Dendritic cell treated with granulocyte-macrophage colony-stimulating factor and Interleukin-4, amounts not matched to agents 40 ng/mL and 50 ng/mL, for 4 days (primary cell): Measurements from ENCODE around the gene SF3B3.
"Not testable (repeated sequence)": the region's sequence is repeated elsewhere in the genome, so short reads cannot be mapped to it uniquely, and the experiment has no call there.

Source experiments
- H3K27ac Mint-ChIP-seq: one replicate; pipeline ENCODE4 v1.8.0; 2022; ENCODE audit warnings: mild to moderate bottlenecking, mixed read lengths
- H3K27me3 Mint-ChIP-seq: one replicate; pipeline ENCODE4 v1.8.0; 2022; ENCODE audit warnings: mild to moderate bottlenecking, mixed read lengths
- H3K36me3 Mint-ChIP-seq: one replicate; pipeline ENCODE4 v1.8.0; 2022; ENCODE audit warnings: low read depth, mixed read lengths
- H3K4me1 Mint-ChIP-seq: one replicate; pipeline ENCODE4 v1.8.0; 2022; ENCODE audit warnings: low read depth, mixed read lengths
- H3K4me3 Mint-ChIP-seq: one replicate; pipeline ENCODE4 v1.8.0; 2022; ENCODE audit warnings: mild to moderate bottlenecking, moderate library complexity, mixed read lengths
- H3K9me3 Mint-ChIP-seq: one replicate; pipeline ENCODE4 v1.8.0; 2022; ENCODE audit warnings: mixed read lengths
- intact Hi-C: fragments of 100-400 bp; cut with micrococcal nuclease; formaldehyde crosslinking; loops from one replicate; pipeline ENCODE4 v1.15.0; 2022

The SF3B3 gene

DNA sequence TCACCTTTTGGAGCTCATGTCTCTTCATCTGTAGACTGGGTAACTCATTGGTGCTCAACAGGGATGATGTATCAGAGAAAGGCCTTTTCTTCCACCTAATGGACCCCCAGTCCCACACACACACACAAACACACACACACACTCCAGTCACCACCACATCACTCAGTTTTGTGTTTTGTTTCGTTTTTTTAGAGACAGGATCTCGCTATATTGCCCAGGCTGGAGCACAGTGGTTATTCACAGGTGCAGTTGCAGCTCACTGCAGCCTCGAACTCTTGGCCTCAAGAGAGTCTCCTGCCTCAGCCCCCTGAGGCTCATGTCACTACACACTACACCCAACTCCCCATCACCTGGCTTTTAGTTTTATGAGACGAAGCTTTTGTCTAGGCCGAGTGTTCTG lies 55.6 kb downstream of the SF3B3 start:
- Mint-ChIP-seq H3K36me3 (peaks cover 5% of the 10 kb centered on the region), H3K4me3 (no peak overlapping the region), H3K9me3 (no peaks in the 10 kb centered on the region), H3K27me3 (no peaks in the 10 kb centered on the region), H3K27ac (no peak overlapping the region), H3K4me1 (peaks cover 13% of the 10 kb centered on the region)
- intact Hi-C loops = no loop called here

DNA sequence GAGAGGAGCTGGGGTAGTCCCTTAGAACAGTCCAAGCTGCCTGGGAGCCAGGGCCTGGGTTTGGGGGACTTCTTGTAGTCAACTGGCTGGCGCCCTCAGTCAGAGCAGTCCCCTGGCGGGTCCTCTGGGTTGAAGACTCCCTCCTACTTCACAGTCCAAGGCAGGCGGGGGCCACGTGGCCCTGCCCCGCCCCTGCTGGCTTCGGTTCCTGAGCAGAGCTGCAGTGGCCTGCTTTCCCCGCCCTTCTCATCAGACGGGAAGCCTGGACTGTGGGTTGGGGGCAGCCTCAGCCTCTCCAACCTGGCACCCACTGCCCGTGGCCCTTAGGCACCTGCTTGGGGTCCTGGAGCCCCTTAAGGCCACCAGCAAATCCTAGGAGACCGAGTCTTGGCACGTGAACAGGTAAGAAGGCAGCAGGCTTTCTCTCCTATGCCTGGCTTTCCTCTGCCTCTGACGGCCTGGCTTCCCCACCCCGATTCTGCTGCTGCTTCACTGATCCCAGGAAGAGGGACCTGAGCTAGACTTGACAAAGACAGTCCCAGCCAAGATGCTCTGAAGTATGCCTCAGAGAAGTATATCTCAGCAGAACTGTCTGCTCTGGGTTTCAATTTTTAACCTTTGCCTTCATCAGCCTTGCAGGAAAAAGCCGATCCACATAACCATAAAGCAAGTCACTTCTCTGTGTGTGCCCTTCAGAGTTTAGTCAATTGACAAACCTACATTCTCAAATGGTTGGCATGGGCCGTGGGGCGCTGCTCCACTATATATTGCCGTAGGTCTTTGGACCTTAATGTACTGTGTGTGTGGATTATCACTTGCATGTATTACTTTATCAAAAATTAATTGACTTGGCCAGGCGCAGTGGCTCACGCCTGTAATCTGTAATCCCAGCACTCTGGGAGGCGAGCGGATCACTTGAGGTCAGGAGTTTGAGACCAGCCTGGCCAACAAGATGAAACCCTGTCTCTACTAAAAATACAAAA lies 56.3 kb downstream of the SF3B3 start:
- Mint-ChIP-seq H3K4me1 (peaks cover 13% of the 10 kb centered on the region), H3K27me3 (no peaks in the 10 kb centered on the region), H3K27ac (no peak overlapping the region), H3K9me3 (no peaks in the 10 kb centered on the region), H3K36me3 (no peaks in the 10 kb centered on the region), H3K4me3 (no peak overlapping the region)
- intact Hi-C loops = no loop called here

DNA sequence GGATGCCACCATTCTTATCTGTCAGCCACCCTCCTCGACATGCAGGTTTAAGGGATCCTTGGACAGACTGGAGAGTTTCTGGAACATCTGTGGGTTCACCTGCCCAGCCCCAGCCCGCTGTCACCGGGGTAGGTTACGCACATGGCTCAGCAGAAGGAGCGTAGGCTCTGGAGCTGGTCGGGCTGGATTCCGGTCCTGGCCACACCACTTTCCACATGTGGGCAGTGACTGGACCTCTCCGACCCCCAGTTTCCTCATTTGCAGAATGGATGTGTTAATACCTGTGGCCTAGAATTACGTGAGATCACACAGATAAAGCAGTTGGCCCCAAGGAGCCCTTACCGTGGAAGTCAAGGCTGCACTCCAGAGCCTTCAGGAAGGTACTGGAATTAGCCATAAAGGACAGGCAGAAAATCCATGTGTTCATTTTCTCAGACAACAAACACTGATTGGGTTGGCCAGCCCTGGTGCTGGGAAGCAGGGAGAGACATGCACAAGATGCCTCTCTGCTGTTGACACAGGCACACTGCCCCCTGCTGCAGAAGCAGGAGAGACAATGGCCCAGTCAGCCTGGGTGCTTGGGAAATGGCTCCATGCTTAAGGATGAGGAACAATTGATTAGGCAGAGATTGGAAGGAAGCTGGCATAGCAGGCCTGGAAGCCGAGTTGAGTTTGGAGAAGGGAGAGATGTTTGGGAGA lies 58.8 kb downstream of the SF3B3 start:
- intact Hi-C loops = no loop called here
- no peaks in the 10 kb centered on the region for H3K27me3 Mint-ChIP-seq
- no peaks in the 10 kb centered on the region for H3K9me3 Mint-ChIP-seq
- no peaks in the 10 kb centered on the region for H3K36me3 Mint-ChIP-seq
- H3K27ac Mint-ChIP-seq = no peak overlapping the region
- H3K4me1 Mint-ChIP-seq = no peaks in the 10 kb centered on the region
- H3K4me3 Mint-ChIP-seq = no peak overlapping the region

DNA sequence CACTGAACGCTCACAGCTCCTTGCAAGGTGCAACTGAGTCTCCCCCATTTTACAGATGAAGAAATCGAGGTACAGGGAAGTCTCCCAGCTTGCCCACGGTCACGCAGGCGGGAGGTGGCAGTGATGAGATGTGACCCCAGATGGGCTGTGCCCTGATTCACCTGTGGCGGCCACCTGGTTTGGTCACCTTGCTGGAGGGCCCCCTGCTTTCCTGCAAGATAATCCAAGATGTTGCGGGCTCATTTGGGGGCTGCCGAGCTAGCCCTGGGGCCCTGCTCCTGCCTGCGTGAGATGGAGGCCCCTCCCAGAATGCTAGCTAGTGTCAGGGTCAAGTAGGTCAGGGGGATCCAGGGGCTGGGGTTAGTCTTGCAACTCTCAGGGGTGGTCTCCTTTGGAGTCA lies 63.1 kb downstream of the SF3B3 start:
- no peak overlapping the region for H3K27ac Mint-ChIP-seq
- no peaks in the 10 kb centered on the region for H3K9me3 Mint-ChIP-seq
- no peaks in the 10 kb centered on the region for H3K4me1 Mint-ChIP-seq
- H3K27me3 Mint-ChIP-seq = no peaks in the 10 kb centered on the region
- intact Hi-C loops = no loop called here
- no peak overlapping the region for H3K4me3 Mint-ChIP-seq
- no peaks in the 10 kb centered on the region for H3K36me3 Mint-ChIP-seq

- Mint-ChIP-seq H3K27me3 (no peaks in the 10 kb centered on the region), H3K4me1 (no peaks in the 10 kb centered on the region), H3K4me3 (no peak overlapping the region), H3K27ac (no peak overlapping the region), H3K36me3 (no peaks in the 10 kb centered on the region), H3K9me3 (no peaks in the 10 kb centered on the region)
- intact Hi-C loops = no loop called here
Observed at GRCh38 chr16:70588565-70588964, 64.9 kb downstream of the SF3B3 start.

DNA sequence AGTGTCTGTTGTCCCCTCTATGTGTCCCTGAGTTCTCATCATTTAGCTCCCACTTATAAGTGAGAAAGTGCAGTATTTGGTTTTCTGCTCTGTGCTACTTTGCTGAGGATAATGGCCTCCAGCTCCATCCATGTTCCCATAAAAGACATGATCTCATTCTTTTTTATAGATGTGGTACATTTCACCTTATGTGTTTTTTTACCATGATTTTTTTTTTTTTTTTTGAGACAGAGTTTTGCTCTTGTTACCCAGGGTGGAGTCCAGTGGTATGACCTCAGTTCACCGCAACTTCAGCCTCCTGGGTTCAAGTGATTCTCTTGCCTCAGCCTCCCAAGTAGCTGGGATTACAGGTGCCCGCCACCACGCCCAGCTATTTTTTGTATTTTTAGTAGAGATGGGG lies 65.8 kb downstream of the SF3B3 start:
- H3K4me3 Mint-ChIP-seq, H3K27ac Mint-ChIP-seq, intact Hi-C loops, H3K27me3 Mint-ChIP-seq, H3K36me3 Mint-ChIP-seq, H3K9me3 Mint-ChIP-seq, H3K4me1 Mint-ChIP-seq: not testable (repeated sequence)

GRCh38 chr16:70589998-70590471 lies 66.4 kb downstream of the SF3B3 start:
- Mint-ChIP-seq H3K4me1 (no peaks in the 10 kb centered on the region), H3K9me3 (no peaks in the 10 kb centered on the region), H3K4me3 (no peak overlapping the region), H3K36me3 (no peaks in the 10 kb centered on the region), H3K27me3 (no peaks in the 10 kb centered on the region), H3K27ac (no peak overlapping the region)
- intact Hi-C loops = no loop called here

GRCh38 chr16:70590722-70591415 lies 67.3 kb downstream of the SF3B3 start:
- Mint-ChIP-seq H3K4me1 (no peaks in the 10 kb centered on the region), H3K9me3 (no peaks in the 10 kb centered on the region), H3K27ac (no peak overlapping the region), H3K4me3 (no peak overlapping the region), H3K27me3 (no peaks in the 10 kb centered on the region), H3K36me3 (no peaks in the 10 kb centered on the region)
- intact Hi-C loops = no loop called here

DNA sequence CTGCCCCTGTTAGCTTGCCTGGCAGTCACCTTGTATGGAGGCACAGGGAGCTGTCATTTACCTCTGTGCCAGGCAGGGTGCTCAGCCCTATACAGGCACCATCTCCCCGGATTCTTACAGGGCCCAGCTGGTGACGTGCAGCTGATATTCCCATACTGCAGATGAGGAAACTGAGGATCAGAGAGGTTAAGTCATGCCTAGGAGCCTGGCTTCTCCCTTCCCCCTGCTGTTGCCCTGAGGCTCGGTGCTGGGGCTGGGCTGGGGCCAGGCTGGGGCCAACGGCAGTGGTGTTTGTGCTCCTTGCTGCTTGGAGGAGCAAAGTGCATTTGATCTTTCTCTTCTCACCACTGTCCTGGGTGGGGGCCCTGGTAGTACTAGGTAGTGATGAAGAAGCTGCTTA lies 68.0 kb downstream of the SF3B3 start:
- H3K4me1 Mint-ChIP-seq = no peaks in the 10 kb centered on the region
- H3K36me3 Mint-ChIP-seq = no peaks in the 10 kb centered on the region
- no peak overlapping the region for H3K27ac Mint-ChIP-seq
- intact Hi-C loops = no loop called here
- H3K27me3 Mint-ChIP-seq = no peaks in the 10 kb centered on the region
- no peak overlapping the region for H3K4me3 Mint-ChIP-seq
- no peaks in the 10 kb centered on the region for H3K9me3 Mint-ChIP-seq

- no peaks in the 10 kb centered on the region for H3K9me3 Mint-ChIP-seq
- no peak overlapping the region for H3K4me3 Mint-ChIP-seq
- no peaks in the 10 kb centered on the region for H3K27me3 Mint-ChIP-seq
- intact Hi-C loops = no loop called here
- H3K36me3 Mint-ChIP-seq = no peaks in the 10 kb centered on the region
- H3K4me1 Mint-ChIP-seq = no peaks in the 10 kb centered on the region
- no peak overlapping the region for H3K27ac Mint-ChIP-seq
Observed at GRCh38 chr16:70592106-70592571, 68.5 kb downstream of the SF3B3 start.

- H3K36me3 Mint-ChIP-seq = no peaks in the 10 kb centered on the region
- H3K9me3 Mint-ChIP-seq = no peaks in the 10 kb centered on the region
- no peaks in the 10 kb centered on the region for H3K4me1 Mint-ChIP-seq
- no peak overlapping the region for H3K4me3 Mint-ChIP-seq
- intact Hi-C loops = no loop called here
- H3K27ac Mint-ChIP-seq = no peak overlapping the region
- H3K27me3 Mint-ChIP-seq = no peaks in the 10 kb centered on the region
Observed at GRCh38 chr16:70593544-70593943, 69.9 kb downstream of the SF3B3 start.

DNA sequence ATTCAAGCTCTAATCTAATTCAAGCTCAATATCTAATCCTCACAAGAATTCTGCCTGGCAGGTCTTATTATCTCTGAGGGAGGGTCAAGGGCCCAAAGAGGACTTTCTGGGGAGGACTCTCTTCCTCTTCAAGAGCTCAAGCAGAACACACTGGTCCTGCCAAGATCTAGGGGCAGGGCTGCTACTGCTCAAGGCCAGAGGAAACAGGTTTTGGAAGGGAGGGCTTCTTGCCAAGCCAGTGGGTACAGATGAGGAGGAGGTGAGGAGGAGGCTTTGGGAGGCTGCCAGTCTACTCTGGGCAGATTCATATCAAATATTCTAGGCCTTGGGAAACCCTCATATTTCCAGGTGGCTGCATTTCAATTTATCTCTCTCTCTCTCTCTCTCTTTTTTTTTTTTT lies 71.0 kb downstream of the SF3B3 start:
- intact Hi-C loops = no loop called here
- Mint-ChIP-seq H3K27ac (no peak overlapping the region), H3K4me1 (no peaks in the 10 kb centered on the region), H3K27me3 (no peaks in the 10 kb centered on the region), H3K36me3 (no peaks in the 10 kb centered on the region), H3K9me3 (no peaks in the 10 kb centered on the region), H3K4me3 (no peak overlapping the region)

DNA sequence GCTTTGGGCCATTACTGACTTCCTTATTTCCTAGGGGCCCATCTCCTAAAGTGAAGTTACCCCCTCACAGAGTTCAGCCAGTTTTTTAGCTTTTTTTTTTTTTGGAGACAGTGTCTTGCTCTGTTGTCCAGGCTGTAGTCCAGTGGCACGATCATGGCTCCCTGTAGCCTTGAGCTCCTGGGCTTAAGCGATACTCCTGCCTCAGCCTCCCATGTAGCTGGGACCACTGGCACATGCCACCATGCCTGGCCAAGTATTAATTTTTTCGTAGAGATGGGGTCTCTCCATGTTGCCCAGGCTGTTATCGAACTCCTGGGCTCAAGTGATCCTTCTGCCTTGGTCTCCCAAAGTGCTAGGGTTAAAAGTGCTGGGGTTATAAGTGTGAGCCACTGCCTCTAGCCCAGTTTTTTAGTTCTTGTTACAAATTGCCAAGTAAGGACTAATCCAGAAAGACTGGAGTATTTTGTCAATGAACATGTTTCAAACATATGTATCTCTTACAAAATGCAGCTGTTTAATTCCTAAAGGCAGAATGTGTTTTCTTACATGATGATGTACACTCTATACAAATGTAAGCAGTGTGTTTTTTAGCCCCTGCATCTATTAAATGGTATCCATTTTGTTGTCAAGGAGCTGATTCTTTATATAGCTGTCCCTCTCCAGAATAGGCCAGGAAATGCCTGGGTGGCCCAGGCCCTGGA lies 73.7 kb downstream of the SF3B3 start:
- Mint-ChIP-seq H3K4me3 (no peak overlapping the region), H3K4me1 (no peaks in the 10 kb centered on the region), H3K9me3 (no peaks in the 10 kb centered on the region), H3K36me3 (no peaks in the 10 kb centered on the region), H3K27me3 (peaks cover 2% of the 10 kb centered on the region), H3K27ac (no peak overlapping the region)
- intact Hi-C loops = no loop called here
